Stimulated activated CD4-positive, alpha-beta T cell treated with anti-CD3 and anti-CD28 coated beads, Interleukin-2, amount 100 ng/mL, for 24 hours (primary cell): Measurements from ENCODE around the gene TBX4.
A peak's percentile ranks its signal among the peaks of the same experiment; 100 is the strongest.

Experiments used
- DNase-seq, 2 donors: peaks; one replicate each; pipeline ENCODE4 v3.0.0-alpha.2; 2020

Gene TBX4

DNA sequence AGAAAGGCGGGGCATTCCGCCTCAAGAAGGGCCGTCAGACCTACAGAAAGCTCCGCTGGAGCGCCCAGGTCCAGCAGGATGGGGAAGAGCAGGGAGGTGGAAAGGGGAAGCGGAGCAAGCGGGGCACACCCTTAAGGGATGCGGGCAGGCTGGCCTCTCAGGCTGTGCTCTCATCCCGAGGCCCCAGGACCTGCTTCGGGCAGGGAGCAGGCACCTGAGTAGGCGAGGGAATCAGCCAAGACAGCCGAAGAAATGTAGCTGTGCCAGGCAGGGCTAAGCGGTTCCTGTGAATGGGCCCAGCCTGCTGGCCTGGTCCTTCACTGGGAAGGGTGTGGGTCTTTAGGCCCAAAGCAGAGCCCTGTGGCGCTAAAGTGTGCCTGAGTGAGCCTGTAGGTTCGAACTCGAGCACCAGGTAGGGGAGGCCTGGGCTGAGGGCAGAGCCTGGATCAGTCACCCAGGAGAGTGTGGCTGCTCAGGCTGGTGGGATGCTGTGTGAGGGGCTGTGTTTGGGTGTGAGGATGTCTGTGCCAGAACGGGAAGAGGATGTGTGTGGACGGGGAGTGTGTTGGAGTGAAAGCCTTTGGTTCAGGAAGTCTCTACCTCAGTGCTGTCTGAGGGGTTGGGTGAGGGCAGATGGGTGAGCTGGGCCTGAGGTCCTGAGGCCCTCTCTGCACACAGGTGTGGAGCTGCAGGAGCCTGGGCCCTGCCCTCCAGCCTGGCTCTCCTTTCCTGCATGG lies 3.3 kb downstream of the TBX4 start:
- DNase-seq: no peak

DNA sequence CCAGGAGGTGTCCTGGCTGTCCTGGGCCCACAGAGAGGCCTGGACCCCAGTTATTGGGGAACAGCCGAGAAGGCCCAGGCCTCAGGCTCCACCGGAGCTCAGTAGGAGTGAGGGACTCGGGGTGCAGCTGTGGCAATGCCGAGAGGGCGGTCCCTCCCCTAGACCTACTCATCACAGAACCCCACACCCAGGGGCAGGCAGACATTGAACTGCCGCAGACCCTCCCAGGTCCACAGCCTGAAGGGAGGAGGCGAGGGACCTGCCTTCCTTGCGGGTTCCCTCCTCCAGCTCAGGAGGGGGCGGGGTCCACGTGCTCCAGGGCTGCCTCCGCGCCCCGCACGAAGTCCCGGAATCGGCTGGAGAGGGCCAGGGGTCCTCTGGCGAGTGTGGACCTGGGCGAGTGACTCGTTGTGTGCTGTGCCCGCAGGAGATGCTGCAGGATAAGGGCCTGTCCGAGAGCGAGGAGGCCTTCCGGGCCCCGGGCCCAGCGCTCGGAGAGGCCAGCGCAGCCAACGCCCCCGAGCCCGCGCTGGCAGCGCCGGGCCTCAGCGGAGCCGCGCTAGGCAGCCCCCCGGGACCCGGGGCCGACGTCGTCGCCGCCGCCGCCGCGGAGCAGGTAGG lies 3.9 kb downstream of the TBX4 start:
- DNase-seq: no peak

DNA sequence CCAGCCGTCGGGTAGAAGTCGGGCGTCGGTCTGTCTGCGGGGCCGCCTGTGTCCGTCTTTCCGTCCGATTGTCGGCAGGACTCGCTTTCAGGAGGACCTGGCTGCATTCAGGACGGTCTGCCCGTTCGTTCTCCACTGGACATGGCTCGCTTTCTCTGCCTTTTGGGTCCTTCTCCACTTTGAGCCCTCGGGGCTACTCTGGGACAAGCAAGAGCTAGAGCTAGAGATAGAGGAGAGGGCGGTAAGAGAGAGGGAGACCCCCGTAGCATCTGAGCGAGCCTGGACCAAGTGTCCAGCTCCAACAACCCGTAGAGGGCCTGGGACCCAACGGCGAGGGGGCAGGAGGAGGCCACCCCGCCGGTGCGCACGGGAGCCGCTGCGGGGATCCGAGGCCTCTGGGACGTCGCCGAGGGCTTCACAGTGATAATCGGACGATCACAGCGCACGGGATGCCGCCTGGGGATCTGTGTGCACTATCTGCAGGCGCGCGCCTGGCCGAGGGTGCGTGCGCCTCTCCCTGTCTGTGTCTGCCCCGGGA lies 4.5 kb downstream of the TBX4 start:
- DNase-seq: peak in 1 of 2 donors; percentile 25

DNA sequence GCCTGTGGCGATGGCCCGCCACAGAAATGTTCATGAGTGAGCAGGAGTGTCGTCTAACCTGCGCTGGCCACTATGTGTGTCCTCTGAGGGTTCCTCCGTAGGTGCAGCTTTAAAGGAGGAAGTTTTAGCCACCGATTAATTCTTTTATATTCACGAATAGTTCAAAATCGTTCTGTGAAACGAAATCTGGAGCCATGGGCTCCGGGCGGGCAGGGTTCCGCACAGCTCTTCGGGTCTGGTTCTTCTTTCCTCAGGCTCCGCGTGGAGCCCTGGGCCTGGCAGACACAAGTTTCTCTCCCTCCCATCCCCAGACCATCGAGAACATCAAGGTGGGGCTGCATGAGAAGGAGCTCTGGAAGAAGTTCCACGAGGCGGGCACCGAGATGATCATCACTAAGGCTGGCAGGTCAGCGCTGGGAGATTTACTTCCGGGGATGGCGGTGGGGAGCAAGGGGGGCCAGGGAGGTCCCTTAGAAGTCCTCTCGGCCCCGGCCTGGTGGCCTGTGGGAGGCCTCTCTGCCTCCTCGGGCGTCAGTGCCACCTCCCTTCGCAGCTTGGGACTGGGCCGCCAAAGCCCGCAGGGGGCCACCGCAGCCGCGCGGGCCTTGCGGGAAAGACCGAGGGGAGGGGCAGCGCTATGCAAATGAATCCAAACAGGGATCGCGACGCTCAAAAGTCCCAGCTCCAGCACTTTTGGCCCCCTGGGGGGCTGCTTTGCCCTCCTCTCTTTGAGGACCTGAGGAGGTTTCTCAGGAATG lies 5.2 kb downstream of the TBX4 start:
- DNase-seq: no peak

DNA sequence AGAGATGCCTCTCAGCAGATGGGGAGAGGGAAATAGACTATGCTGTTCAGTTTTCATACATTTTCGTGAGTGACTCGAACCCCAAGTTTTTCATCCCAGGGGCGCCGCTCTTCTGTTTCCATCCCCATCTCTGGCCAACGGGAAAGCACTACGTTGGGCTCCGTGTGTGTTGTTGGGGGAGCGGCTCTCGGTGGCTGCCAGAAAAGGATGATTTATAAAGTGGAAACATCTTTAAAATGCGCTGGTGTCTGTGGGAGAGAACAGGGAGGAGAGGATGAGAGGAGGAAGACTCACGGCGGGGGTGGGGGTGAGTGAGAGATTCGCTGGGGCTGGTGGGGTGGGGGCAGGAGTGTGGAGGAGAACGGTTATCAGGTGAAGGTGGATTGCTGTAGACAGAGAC lies 5.8 kb downstream of the TBX4 start:
- DNase-seq: no peak

DNA sequence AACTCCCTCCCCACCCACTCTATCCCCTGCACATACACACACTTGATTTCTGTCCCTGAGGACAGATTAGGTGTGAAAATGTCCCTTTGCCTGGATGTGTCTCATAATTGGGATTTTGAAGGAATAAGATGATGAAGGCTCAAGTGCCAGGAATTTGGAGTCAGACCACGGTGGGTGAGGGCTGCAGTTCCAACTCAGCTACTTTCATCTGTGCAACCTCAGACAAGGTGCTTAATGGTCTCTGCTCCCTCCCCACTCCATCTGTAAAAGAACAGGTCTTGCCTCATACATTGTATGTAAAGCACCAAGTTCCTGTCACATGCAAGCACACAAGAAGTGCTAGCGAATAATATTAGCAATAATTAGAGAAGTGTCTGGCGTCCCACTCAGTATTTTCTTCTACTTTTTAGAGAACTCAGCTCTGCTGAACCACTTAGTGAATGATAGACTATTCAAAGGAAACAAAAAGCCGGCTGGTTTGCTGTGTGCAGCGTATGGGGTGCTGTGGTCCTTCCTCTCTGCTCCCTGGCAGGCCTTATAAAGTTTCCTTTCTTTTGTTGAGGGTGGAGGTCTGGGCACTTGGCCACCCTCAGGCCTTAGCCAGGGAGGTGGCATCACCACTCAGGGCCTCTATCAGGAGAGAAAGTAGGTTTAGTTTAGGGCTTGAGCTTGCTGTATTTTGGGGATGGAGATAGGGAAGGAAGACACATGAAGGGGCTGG lies 6.4 kb downstream of the TBX4 start:
- no peak for DNase-seq

DNA sequence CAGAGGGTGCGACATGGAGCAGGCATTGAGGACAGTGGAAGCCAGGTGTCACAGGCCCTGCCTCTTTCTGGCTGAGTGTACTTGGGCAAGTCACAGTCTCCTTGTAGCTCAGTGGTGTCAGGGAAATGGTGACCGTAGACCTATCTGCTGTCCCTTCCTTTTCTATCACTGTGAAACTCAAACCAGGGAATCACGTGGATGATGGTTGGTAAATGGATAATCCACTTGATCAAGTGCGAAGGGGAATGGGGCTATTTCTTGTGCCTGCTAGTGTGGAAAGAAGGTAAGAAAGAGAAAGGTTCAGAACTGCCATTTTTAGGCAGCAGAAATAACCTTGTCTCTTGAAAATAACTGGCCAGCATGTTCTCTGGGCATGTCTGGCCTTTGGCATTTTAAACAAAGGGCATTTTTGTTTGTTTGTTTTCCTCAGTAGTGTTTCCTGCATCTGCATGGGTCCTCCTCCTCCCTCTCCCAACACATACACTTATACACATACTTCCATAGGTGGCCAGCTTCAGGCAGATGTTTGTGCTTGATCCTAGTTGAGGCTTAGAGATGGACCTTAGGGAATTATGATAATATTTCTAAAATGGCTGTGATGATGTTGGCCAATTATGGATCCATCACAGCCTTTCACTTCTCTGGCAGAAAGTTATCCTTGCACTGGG lies 7.1 kb downstream of the TBX4 start:
- DNase-seq: no peak

DNA sequence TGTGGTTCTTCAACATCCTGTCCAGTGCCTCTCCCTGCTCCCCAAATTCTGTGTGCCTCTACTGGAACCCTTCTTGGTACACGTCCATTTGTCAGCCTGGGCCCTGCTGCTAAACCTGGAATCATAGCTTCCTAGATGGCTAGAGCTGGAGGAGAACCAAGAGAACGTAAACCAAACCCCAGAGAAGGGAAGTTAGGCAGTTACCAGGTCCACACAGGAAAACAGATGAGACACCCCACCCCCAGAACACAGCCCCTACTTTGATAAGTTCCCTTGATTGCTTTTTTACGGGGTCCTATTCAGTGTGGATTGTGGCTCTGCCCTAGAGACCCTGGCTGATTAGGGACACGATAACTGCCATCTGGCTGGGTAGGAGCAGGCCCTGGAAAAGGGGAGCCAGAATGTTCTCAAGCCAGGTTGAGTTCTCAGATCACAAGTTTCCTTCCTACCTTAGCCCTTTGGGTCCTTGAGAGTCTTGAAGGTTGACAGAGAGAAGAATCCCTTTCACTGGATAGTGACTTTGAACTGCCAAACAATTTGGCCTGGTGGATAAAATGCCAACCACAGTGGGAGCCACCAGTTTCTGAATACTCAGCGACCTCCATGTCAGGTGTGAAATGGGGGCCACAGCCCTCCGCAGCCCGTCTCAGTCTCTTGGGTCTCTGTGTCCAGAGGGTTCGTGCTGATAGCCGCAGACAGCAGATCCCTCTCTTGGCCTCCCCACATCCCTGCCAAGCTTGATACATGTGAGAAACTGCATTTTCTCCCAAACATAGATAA lies 7.9 kb downstream of the TBX4 start:
- DNase-seq: no peak

DNA sequence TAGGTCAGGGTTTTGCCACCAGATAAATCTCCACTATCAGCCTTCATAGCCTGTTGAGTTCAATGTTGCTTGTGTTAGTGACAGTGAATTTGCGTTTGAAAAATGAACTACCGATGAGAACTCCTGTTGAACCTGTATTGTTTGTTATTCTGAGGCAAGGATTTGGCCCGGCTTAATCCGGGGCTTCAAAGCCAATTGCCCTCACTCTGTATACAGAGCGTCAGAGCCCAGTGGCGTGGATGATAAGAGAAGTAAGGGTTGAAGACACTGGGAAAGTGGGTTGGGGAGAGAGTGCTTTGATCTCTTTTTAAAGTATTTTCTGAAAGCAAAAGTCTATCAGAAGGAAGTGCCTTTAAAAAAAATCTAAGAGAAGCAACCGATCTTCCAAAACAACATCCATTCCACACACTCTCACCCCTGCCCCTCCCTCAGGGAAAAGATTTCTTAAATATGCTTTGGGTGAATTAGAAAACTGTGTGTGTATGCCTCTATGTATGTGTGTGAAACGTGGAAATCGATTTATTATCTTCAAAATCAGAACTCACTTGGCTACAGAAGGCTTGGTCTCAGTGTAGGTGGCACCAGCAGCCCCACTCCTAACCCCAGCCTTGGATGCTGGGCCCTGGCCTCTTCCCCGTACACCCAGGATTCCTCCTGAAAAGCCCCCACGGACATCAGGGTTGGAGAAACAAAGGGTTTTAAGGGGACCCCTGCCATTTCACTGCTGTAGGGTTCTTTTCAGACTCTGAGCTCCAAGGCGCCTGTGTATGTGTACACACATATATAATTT lies 8.8 kb downstream of the TBX4 start:
- no peak for DNase-seq

DNA sequence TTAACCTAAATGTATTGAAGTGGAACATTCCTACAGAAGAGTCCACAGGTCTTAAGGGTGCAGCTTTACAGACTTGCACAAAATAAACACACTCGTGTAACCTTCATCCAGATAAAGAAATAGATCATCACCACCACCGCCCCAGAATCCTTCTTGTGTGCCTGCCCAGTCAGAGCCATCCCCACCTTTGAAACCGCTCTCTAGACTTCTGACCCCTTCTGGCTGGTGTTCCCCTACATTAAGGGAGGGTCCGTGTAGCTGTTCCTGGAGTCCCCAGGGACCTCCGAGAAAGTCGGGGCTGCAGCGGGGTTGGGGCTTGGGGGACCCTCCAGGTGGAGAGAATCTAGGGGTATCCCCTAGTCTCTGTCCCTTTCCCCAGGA lies 9.4 kb downstream of the TBX4 start:
- no peak for DNase-seq

DNA sequence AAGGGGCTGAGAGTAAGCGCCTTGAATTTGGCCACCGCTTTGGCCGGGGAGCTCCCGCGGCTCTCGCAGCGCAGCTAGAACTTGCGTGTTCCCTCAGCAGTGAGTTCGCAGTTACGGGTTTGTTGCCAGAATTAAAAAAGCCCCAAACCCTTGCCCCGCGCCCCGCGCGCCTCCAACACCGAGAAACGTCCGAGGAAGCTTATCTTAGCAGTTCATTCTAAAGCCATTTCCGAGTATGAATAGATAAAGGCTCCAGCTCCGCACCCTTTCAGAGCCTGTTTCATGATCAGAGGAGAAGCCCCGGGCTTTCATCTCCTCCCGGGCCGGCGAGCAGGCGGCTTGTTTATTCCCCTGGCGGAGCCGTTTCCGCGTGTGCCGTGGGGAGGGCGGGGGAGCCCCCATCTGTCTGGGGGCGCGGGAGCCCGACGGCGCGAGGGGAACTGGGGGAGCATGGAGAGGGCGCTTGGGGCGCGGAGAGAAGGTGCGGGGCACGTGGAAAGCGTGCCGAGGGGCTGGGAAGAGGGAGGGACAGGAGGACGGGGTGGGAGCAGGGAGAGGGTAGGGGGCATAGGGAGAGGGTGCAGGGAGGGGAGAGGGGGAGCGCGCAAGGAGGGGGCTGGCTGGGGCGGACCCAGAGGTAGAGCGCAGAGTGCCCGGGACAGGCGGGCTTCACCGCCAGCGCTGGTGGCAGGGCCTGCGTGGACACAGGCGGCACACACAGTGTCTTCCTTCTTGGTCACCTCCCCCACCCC lies 9.9 kb downstream of the TBX4 start:
- DNase-seq: no peak

DNA sequence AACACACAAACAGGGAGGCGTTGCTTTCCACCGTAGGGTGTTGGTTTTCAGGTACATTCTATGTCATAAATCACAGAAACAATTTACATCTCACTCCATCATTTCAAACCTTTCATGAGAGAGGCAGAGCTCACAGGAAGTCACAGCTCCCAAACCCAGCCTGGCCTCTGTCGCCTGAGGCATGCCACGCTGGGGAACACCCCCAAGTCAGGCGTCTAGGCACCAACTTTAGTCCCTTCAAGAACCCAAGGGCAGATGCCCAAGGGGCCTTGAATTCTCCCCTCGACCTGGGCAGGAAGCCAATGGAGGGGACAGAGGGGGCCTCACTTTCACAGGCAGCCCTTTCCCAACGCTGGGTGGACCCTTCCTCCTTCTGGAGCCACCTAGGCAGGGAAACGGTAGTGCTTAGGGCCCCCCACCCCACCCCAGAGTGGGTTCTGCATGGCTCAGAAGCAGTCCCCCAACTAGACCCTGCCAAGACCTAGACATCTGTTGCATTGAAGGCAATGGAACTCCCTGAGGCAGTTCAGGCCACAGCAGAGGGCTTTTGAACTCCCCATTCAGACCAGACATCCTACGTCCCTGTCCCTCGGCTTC lies 10.6 kb downstream of the TBX4 start:
- DNase-seq: no peak

DNA sequence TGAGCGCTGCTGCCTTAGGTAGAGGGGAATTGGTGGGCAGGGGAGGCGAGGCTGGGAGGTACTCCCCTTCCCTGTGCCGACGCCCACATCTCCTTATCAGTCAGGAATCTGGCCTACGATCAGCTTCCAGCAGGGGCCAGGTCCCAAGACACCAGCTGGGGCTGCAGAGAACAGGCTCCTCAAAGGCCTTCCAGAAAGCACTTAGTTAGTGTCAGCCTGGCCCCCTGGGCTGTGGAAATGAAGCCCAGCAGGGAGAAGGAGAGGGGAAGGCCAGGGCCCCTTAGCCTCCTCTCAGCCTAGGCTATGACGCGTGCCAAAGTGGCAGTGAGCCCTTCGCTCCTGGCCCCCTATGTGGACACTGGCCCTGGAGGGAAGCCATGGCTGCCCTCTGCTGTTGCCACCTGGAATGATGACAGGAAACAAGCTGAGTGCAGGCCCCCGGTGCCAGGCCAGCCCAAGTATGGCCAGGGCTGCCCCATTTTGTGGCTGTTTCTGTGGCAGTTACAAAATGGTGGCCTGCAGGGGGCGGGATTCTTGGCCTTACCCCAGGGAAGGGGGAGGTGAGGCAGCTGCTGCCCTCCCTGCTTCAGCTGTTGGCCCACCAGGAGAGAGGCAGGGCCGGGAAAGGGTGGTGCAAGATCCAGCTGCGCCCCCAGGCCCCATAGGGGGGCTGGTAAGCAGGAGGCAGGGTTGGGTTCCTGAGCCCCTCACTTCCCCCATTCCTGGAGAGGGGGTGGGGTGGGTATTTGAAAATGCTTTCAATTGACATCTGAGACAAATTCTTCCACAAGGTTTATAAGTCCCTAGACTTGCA lies 11.3 kb downstream of the TBX4 start:
- no peak for DNase-seq

DNA sequence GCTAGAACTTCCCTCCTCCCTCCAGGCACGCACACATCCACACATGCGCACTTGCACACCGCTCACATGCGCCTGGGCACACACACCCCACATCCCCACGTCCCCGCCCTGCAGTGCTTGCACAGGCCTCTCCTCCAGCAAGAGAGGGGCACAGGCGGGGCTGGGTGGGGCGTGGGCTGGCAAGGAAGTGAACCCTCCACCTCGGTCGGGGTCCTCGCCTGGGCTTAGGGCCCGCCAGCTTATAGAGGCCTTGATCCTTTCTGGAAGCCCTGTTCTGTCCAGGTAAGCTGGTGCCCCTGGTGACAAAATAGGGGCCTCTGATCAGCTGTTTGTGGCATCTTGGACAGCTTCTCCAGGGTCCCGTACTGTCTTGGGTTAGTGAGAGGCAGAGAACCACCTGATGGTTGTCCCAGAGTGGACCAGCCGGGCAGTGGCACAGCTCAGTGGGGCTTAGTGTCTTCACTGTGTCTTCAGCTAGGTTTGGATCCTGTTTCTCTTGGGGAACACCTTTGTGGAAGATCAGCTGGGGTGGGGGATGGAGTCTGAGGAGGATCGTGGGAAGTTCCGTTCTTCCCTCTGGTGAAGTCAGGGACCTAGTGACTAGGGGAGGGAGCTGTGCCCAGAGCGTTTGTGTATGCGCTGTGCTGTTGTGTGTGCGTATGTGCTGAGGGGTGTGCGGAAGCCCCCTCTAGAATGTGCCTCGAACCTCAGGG lies 12.1 kb downstream of the TBX4 start:
- no peak for DNase-seq

DNA sequence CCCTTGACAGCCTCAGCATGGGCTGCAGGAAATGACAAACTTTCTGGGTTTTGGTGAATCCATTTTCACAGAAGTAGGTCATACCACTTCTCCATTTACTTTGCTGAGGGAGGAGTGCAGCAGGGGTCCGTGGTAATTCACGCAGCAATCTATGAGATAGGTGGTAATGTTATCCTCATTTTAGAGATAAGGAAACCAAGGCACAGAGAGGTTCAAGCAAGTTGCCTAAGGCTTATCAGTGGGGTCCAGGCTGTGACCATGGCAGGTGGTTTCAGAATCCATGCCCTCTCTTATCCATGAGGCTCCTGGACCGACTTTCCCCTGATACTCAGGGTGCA lies 12.6 kb downstream of the TBX4 start:
- no peak for DNase-seq

DNA sequence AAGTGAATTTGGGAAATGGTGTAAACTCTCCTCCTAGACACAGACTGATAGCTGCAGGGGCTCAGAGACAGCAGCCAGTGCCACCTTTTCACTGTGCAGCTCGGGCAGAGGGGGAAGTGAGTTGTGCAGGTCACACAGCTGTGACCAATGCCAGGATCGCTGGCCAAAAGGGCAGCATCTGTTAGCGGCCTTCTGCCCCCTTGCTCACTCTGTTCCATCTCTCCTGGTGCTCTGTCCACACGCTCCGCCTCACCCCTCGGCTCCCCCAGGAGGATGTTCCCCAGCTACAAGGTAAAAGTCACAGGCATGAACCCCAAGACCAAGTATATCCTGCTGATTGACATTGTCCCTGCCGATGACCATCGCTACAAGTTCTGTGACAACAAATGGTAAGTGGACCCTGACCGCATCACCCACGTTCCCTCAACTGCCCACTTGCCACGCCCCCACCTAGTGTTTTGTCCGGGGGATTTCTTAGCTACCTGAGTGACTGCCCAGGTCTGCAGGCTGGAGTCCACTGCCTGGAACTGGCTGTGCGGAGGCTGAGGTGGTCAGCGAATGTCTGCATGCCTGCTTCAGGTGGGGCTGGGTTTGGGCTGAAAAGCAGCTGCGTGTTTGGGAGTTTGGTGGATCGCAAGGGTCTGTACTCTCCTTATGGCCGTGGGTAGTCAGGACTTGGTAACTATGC lies 13.5 kb downstream of the TBX4 start:
- no peak for DNase-seq

DNA sequence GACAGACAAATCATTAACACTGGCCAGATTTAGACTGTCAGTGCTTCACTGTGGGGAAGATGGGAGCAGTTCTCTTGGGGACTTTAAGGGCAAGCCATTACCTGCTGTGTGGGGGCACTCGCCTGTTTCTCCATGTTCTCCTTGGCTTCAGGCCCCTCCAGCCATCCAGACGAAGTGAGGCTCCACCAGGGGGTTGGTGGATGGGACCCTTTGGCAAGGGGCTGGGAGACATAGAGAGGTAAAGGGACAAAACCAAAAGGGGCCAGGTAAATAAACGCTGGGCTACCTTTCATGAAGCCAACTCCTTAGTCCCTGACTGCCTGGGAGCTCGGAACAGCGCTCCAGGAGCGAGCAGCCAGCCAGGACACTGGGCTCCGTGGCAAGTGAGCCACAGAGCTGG lies 14.0 kb downstream of the TBX4 start:
- no peak for DNase-seq
